Measurements from ENCODE around the gene NDP.

Gene NDP, protein sequence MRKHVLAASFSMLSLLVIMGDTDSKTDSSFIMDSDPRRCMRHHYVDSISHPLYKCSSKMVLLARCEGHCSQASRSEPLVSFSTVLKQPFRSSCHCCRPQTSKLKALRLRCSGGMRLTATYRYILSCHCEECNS

DNA sequence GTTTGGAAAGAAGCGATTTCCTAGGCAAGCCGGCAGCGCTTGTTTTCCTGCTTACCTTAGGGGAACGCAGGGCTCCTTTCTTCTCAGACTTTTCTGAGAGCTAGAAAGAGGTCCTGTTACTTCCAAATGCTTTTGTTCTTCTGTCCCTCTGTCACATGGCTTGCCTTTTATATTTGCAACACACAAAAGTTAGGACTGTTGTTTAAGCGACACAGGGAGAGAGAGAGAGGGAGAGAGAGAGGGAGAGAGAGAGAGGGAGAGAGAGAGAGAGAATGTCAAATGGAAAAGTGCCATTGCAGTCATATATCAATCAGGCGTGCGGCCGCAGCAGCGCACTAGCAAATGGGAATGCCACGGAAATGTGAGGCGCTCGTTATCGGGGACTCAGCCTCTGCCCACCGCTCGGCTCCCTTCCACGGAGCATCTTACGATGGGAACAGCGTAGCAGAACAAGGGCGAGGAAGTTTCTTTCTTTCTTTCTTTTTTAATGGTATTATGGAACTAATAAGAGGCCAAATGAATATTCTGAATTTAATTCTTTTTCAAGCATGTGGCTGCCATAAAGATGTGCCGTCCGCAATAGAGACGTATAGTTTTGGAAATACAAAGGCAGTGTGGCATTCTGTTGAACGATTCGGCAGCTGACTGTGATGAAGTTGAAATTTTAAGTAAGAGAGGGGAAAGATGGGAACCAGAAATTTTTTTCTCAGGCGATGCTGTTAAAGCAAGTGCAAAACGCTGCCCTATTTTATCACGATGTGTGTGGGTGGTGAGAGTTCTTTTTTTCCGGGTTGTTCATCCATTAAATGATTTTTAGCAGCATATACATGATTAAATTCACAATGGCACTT, at the start of gene NDP:
Gene NDP (minus strand): TSS at position 142 of the 851 bp plus-strand sequence. CDS start 14,745 bp downstream, outside the sequence.
- Mint-ChIP-seq H3K4me3 (peak within 1 kb of the TSS; percentile 74), H3K36me3 (ENCODE audit: low read depth) (no peaks in the 10 kb centered on the region), H3K27me3 (peaks cover 4% of the 10 kb centered on the region), H3K4me1 (ENCODE audit: low read depth) (peaks cover 41% of the 10 kb centered on the region), H3K9me3 (peaks cover 9% of the 10 kb centered on the region), H3K27ac (peak within 1 kb of the TSS; percentile 78)
- intact Hi-C loops (cut with micrococcal nuclease), result loop anchor here (5.0 kb wide), 2 partner anchors 39 to 54 kb away; no protein-coding TSS in a partner anchor

DNA sequence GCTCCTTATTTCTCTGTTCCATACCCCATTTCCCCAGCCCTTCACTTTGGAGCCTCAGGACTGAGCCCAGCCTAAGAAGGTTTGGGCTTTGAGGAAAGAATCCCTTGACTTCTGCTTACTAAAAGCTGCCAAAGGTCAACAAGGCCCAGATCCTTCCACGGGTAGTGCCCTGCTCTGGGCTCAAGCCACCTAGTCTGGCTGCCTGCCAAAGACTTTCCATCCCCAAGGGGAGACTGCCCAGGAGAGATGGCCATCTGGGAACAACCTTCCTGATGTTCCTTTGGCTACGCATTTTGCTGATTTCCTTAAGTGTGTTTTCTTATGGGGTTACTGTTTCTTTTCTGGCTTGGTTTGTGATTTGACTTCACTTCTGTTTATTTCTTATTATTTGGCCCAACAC, 49.8 kb upstream of the NDP start:
- Mint-ChIP-seq H3K4me3 (no peak overlapping the region), H3K36me3 (ENCODE audit: low read depth) (no peaks in the 10 kb centered on the region), H3K27ac (no peak overlapping the region), H3K27me3 (no peaks in the 10 kb centered on the region), H3K4me1 (ENCODE audit: low read depth) (peaks cover 25% of the 10 kb centered on the region), H3K9me3 (no peaks in the 10 kb centered on the region)
- intact Hi-C loops (cut with micrococcal nuclease), result loop anchor here (10.0 kb wide), 1 partner anchor 222 kb away; no protein-coding TSS in a partner anchor

DNA sequence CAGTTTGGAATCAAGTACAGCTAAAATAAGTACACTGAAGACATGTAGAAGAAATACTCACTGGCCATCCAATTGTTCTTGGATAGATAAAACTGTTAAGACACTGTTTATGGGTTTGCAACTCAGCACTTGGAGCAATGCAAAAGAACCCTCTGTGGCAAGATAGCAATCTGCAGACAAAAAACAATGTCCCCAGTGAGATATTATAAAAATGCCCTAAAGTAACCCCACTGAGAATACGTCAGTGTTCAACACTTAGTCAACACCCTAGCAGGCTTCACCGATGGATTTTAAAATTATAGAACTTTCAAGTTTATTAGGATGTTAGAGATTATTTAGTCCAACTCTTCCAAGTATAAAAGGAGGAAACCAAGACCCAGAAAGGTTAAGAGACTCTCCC, 47.5 kb upstream of the NDP start:
- Mint-ChIP-seq H3K4me3 (no peak overlapping the region), H3K9me3 (no peaks in the 10 kb centered on the region), H3K27me3 (no peaks in the 10 kb centered on the region), H3K27ac (no peak overlapping the region), H3K36me3 (ENCODE audit: low read depth) (no peaks in the 10 kb centered on the region), H3K4me1 (ENCODE audit: low read depth) (peaks cover 22% of the 10 kb centered on the region)
- intact Hi-C loops (cut with micrococcal nuclease), result loop anchor here (10.0 kb wide), 1 partner anchor 224 kb away; no protein-coding TSS in a partner anchor

DNA sequence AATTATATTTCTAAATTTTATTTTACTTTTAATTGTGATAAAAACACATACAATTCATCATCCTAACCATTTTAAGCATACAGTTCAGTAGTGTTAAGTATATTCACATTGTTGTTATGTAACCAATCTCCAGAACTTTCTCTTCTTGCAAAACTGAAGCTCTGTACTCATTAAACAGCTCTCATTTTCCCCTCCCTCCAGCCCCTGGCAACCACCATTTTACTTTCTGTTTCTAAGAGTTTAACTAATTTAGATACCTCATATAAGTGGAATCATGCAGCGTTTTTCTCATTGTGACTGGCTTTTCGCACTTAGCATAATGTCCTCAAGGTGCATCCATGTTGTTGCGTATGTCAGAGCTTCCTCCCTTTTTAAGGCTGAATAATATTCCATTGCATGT, 46.7 kb upstream of the NDP start:
- no peaks in the 10 kb centered on the region for H3K27me3 Mint-ChIP-seq
- no peaks in the 10 kb centered on the region for H3K36me3 Mint-ChIP-seq (ENCODE audit: low read depth)
- H3K27ac Mint-ChIP-seq, result no peak overlapping the region
- H3K4me3 Mint-ChIP-seq, result no peak overlapping the region
- H3K9me3 Mint-ChIP-seq, result no peaks in the 10 kb centered on the region
- peaks cover 19% of the 10 kb centered on the region for H3K4me1 Mint-ChIP-seq (ENCODE audit: low read depth)
- intact Hi-C loops (cut with micrococcal nuclease), result loop anchor here (10.0 kb wide), 1 partner anchor 225 kb away; no protein-coding TSS in a partner anchor

DNA sequence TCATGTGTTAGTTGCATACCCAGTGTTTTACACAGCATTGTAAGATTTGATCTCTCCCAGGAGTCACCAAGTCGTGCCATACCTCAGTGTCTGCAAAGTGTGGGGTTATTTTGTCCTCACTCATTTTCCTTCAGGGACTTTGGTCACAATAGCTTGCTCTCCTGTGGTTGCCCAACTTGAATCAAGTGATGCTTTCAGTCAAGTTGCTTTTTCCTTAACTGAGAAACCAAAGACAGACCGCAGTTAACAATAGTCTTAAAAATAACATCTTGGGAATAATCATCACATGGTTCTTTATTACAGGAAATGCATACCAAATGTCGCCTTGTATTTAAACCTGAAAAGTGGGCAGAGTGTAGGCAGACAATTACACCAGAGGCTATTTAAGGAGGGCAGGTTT, 44.5 kb upstream of the NDP start:
- Mint-ChIP-seq H3K36me3 (ENCODE audit: low read depth) (no peaks in the 10 kb centered on the region), H3K27ac (no peak overlapping the region), H3K4me3 (no peak overlapping the region), H3K9me3 (no peaks in the 10 kb centered on the region), H3K27me3 (no peaks in the 10 kb centered on the region), H3K4me1 (ENCODE audit: low read depth) (peaks cover 16% of the 10 kb centered on the region)
- intact Hi-C loops (cut with micrococcal nuclease), result no loop called here

DNA sequence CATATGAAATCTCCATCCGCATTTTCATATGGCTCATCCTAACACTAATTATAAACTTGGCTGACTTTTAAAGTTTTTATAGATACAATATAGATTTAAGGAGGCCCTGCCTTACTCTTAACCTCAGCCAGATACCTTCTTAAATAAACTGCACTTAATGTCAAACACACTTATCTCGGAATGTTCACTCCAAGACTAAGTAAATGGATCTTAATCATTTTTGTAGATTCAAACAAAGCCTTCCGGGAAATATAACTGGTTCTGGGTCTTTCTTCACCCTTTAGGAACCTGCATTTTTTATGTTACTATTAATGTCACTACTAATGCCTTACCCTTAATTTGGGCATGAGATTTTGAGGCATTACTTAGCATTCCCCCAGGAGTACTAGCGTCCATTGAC, 43.7 kb upstream of the NDP start:
- intact Hi-C loops (cut with micrococcal nuclease), result no loop called here
- peaks cover 14% of the 10 kb centered on the region for H3K4me1 Mint-ChIP-seq (ENCODE audit: low read depth)
- H3K9me3 Mint-ChIP-seq, result no peaks in the 10 kb centered on the region
- H3K36me3 Mint-ChIP-seq (ENCODE audit: low read depth), result no peaks in the 10 kb centered on the region
- H3K27me3 Mint-ChIP-seq, result no peaks in the 10 kb centered on the region
- H3K27ac Mint-ChIP-seq, result no peak overlapping the region
- H3K4me3 Mint-ChIP-seq, result no peak overlapping the region

DNA sequence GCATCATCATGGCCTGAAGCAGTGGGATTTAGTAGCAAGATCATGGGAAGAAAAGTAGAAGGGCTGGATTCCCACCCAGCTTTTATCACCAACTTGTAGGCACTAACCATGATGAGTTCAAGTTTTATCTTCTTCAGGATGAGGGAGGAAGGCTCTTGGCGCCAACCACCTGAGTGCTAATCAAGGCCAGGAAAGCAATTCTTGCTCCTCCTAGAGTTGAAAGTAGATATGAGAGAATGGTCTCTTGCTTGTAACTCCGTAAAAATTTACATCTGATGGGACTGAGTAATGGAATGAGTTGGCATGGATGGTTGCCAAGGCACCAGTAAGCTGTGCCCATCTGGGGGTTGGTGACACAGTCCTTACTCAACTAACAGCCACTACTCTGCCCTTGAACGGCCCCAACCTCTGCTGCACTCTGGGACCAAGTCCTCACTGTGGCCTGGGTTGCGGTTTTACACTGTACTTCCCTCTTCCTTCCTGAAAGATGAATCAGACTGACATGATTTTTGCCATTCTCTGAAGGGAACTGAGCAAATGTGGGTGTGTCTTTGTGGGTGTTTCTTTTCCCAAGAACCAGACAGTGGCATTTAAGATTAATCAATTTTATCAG, 39.4 kb upstream of the NDP start:
- Mint-ChIP-seq H3K4me3 (peak overlapping the region; percentile 13), H3K36me3 (ENCODE audit: low read depth) (no peaks in the 10 kb centered on the region), H3K27ac (peak overlapping the region; percentile 69), H3K9me3 (no peaks in the 10 kb centered on the region), H3K27me3 (no peaks in the 10 kb centered on the region), H3K4me1 (ENCODE audit: low read depth) (peaks cover 25% of the 10 kb centered on the region)
- intact Hi-C loops (cut with micrococcal nuclease), result loop anchor here (5.0 kb wide), 1 partner anchor 40 kb away; the partner anchor contains the start of gene NDP

DNA sequence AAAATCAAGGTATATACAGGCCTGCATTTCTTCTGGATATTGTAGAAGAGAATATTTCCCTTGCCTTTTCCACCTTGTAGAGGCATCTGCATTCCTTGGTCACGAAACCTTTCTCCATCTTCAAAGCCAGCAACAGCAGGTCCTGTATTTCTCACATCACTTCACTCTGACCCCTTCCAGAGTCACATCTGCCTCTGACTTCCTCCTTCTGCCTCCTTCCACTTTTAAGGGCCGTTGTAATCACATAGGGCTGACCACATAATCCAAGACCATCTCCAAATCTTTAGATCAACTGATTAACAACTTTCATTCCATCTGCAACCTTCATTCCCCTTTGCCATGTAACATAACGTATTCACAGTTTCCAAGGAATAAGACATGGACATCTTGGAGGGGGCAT, 38.3 kb upstream of the NDP start:
- H3K4me3 Mint-ChIP-seq, result no peak overlapping the region

DNA sequence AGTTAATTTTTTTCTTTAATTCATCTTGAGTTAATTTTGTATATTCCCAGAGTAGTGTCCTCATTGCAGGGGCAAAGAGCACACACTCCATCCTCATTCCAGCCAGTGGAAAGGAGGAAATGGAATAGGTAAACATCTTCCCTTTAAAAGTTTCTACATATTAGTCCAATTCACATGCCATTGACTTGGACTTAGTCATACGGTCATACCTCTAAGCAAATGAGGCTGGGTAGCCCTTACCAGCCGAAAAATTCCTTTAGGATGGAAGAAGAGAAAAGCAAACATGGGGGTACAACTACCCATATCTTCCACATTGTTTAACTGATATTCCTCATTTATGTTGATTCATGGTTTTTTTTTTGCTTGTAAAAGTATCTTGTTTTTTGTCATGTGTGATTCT, 37.4 kb upstream of the NDP start:
- H3K9me3 Mint-ChIP-seq, result no peaks in the 10 kb centered on the region
- intact Hi-C loops (cut with micrococcal nuclease), result loop anchor here (5.0 kb wide), 1 partner anchor 38 kb away; the partner anchor contains the start of gene NDP
- no peaks in the 10 kb centered on the region for H3K27me3 Mint-ChIP-seq
- H3K36me3 Mint-ChIP-seq (ENCODE audit: low read depth), result no peaks in the 10 kb centered on the region
- H3K4me1 Mint-ChIP-seq (ENCODE audit: low read depth), result peaks cover 25% of the 10 kb centered on the region
- no peak overlapping the region for H3K27ac Mint-ChIP-seq
- H3K4me3 Mint-ChIP-seq, result no peak overlapping the region

More for the DNA sequence above, 38.3 kb upstream of the NDP start:
- Mint-ChIP-seq H3K27me3 (no peaks in the 10 kb centered on the region), H3K36me3 (ENCODE audit: low read depth) (no peaks in the 10 kb centered on the region), H3K27ac (peak overlapping the region; percentile 69), H3K9me3 (no peaks in the 10 kb centered on the region), H3K4me1 (ENCODE audit: low read depth) (peaks cover 25% of the 10 kb centered on the region)
- intact Hi-C loops (cut with micrococcal nuclease), result loop anchor here (5.0 kb wide), 1 partner anchor 39 kb away; the partner anchor contains the start of gene NDP

DNA sequence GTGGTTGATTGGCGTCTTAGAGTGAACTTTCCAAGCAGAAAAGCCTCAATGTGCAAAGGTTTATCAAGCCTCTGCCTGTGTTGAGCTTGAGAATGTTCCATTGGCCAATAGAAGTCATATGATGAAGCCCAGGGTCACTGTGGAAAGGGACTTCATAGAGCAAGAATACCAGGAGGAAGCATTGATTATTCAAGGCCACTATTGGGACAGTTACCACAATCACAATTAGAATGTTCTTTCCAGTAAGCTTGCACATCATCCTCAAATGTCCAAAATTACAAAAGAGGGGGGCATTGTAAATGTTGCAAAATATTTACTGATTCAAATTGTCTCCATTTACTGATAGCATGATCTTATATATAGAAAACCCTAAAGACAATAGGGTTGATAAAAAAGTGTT, 32.9 kb upstream of the NDP start:
- H3K4me1 Mint-ChIP-seq (ENCODE audit: low read depth), result peaks cover 21% of the 10 kb centered on the region
- intact Hi-C loops (cut with micrococcal nuclease), result no loop called here
- no peak overlapping the region for H3K27ac Mint-ChIP-seq
- H3K36me3 Mint-ChIP-seq (ENCODE audit: low read depth), result no peaks in the 10 kb centered on the region
- no peaks in the 10 kb centered on the region for H3K9me3 Mint-ChIP-seq
- H3K4me3 Mint-ChIP-seq, result no peak overlapping the region
- H3K27me3 Mint-ChIP-seq, result no peaks in the 10 kb centered on the region

DNA sequence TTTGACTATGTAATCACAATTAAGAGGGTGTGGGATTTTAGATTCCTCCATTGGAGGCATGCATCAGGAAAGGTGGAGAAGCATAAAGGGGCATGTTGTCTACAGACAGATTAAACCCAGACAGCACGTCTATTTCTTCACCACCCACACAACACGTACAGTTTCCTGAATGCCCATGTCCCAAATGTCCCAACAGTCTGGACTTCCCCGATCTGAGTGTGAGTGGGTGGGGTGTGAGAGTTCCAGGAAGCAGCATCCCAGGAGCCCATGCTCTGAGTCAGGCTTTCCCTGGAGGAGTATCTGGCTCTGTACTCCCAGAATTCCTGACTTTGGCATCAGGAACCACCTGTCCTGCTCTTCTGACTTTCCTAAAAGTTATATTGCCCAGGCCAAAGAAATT, 30.8 kb upstream of the NDP start:
- intact Hi-C loops (cut with micrococcal nuclease), result no loop called here
- Mint-ChIP-seq H3K27ac (no peak overlapping the region), H3K4me1 (ENCODE audit: low read depth) (peaks cover 24% of the 10 kb centered on the region), H3K27me3 (no peaks in the 10 kb centered on the region), H3K9me3 (no peaks in the 10 kb centered on the region), H3K36me3 (ENCODE audit: low read depth) (no peaks in the 10 kb centered on the region), H3K4me3 (no peak overlapping the region)

DNA sequence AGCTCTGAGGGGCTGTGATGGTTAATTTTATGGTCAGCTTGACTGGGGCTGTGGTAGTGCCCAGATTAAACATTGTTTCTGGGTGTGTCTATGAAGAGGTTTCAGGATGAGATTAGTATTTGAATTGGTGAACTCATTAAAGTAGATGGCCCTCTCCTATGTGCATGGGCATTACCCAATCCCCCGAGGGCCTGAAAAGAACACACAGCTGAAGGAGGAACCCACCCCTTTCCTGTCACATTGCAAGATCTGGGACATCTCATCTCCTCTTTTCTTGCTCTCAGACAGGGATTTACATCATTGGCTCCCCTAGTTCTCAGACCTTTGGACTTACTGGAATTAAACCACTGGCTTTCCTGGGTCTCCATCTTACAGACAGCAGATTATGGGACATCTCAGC, 29.4 kb upstream of the NDP start:
- H3K4me3 Mint-ChIP-seq, result no peak overlapping the region
- H3K27me3 Mint-ChIP-seq, result no peaks in the 10 kb centered on the region

DNA sequence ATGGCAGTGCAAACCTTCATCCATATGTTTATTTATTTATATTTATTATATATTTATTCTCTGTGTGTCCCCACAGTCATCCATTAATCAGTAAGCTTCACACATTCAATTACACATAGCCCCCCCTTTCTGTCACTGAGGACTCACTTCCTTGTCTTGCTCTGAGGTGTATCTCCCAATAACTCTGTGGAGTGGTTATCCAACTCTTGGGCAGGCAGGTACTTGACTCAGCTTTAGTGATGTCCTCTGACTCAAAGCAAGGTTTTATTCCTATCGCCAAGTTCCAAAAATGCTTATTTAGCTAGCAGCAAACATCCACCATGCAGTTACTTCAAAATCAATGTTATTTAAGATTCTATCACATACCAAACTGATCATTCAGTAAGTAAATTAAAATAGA, 25.2 kb upstream of the NDP start:
- H3K27me3 Mint-ChIP-seq, result no peaks in the 10 kb centered on the region
- intact Hi-C loops (cut with micrococcal nuclease), result no loop called here
- H3K4me3 Mint-ChIP-seq, result no peak overlapping the region
- no peaks in the 10 kb centered on the region for H3K36me3 Mint-ChIP-seq (ENCODE audit: low read depth)
- no peak overlapping the region for H3K27ac Mint-ChIP-seq
- H3K4me1 Mint-ChIP-seq (ENCODE audit: low read depth), result peaks cover 14% of the 10 kb centered on the region
- no peaks in the 10 kb centered on the region for H3K9me3 Mint-ChIP-seq

More for the DNA sequence above, 29.4 kb upstream of the NDP start:
- H3K27ac Mint-ChIP-seq, result no peak overlapping the region
- H3K36me3 Mint-ChIP-seq (ENCODE audit: low read depth), result no peaks in the 10 kb centered on the region
- H3K9me3 Mint-ChIP-seq, result no peaks in the 10 kb centered on the region
- H3K4me1 Mint-ChIP-seq (ENCODE audit: low read depth), result peaks cover 24% of the 10 kb centered on the region
- intact Hi-C loops (cut with micrococcal nuclease), result no loop called here

DNA sequence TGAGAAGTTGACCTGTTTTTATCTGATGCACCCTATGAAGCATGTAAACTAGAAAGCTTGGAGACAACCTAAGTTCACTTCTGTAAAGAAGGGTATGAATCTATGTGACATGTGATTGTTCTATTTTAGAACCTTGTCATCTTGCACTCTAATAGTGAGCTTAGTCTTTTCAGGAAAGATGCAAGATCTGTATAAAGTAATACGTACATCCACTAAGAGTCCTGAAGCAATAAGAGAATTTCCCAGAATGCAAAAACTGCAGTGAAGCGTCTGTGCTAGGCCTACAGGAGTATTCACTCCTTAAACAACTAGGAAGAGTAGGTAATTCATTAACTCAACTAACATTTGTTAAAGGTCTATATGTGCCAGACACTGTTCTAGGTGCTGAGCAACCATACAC, 23.3 kb upstream of the NDP start:
- no peaks in the 10 kb centered on the region for H3K27me3 Mint-ChIP-seq
- H3K9me3 Mint-ChIP-seq, result no peaks in the 10 kb centered on the region
- H3K4me3 Mint-ChIP-seq, result no peak overlapping the region
- H3K4me1 Mint-ChIP-seq (ENCODE audit: low read depth), result peaks cover 6% of the 10 kb centered on the region
- no peaks in the 10 kb centered on the region for H3K36me3 Mint-ChIP-seq (ENCODE audit: low read depth)
- H3K27ac Mint-ChIP-seq, result no peak overlapping the region
- intact Hi-C loops (cut with micrococcal nuclease), result no loop called here
